ENCODE results near the gene WWC2.
"Not testable (repeated sequence)": the region's sequence is repeated elsewhere in the genome, so short reads cannot be mapped to it uniquely, and the experiment has no call there.

Gene WWC2

DNA sequence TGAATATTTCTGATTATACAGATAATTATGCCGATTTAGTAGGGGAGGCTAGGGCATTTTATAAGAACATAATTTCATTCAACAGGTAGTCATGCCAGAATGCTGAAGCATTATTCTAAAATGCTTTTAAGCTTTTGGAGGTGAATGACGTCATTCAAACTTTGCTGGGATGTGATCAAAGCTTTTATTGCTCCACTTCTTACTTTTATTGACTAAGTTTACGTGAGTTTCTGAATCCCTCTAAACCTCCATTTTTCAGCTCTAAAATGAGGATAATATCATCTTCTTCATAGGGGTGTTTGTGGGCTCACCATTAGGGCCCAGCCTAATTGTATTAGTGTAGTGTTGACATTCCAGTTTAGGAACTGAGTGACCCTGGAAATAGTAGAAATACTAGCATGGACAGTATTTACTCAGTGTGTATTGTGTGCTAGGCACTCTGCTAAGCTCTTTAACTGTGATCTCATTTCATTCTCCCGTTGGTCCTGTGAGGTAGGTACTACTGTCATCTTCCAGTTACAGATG, 3.0 kb downstream of the WWC2 start:
- no peak for DNase-seq

GRCh38 chr4:183105092-183105491, 6.0 kb downstream of the WWC2 start:
- DNase-seq, result no peak

DNA sequence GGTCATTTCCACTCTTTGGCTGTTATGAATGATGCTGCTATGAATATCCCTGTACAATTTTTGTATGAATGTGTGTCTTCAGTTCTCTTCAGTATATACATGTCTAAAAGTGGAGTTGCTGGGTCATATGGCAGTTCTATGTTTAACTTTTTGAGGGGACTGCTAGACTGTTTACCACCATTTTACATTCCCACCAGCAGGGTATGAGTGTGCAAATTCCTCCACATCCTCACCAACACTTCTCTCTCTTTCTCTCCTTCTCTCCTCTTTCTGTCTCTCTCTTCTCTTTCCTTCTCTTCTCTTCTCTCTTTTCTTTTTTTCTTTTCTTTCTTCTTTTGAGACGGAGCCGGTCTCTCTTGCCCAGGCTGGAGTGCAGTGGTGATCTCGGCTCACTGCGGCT, 7.8 kb downstream of the WWC2 start:
- DNase-seq, result no peak

- no peak for DNase-seq
Observed at GRCh38 chr4:183107891-183108459, 8.9 kb downstream of the WWC2 start.

- no peak for DNase-seq
Observed at GRCh38 chr4:183110244-183110643, 11.2 kb downstream of the WWC2 start.

GRCh38 chr4:183111452-183111885, 12.4 kb downstream of the WWC2 start:
- DNase-seq, result no peak

- DNase-seq, result no peak
Observed at GRCh38 chr4:183118141-183118540, 19.1 kb downstream of the WWC2 start.

GRCh38 chr4:183118585-183118984, 19.5 kb downstream of the WWC2 start:
- DNase-seq, result no peak

DNA sequence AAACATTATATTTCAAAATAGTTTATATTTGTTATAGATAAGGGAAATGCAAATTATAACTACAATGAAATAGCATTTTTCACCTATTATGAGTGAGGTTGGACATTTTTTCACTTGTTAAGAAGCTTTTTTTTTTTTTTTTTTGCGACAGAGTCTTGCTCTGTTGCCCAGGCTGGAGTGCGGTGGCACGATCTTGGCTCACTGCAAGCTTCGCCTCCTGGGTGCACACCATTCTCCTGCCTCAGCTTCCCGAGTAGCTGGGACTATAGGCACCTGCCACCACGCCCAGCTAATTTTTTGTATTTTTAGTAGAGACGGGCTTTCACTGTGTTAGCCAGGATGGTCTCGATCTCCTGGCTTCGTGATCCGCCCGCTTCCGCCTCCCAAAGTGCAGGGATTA, 22.6 kb downstream of the WWC2 start:
- DNase-seq, result not testable (repeated sequence)

DNA sequence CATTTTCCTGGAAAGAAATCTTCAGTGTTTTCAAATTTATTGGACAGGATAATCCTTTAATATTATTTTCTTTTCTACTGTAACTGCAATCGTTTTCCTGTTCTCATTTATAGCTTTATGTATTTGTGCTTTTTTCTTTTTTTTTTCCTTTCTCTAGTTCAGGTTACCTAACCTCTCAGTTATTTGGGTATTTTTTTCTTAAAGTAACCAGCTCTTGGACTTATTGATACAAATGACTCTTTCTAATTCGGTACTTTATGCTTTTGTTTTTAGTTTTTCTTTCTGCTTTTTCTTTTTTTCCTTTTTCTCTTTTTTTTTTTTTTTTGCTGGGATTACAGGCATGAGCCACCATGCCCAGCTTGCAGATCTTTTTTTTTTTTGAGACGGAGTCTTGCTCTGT, 25.2 kb downstream of the WWC2 start:
- no peak for DNase-seq

DNA sequence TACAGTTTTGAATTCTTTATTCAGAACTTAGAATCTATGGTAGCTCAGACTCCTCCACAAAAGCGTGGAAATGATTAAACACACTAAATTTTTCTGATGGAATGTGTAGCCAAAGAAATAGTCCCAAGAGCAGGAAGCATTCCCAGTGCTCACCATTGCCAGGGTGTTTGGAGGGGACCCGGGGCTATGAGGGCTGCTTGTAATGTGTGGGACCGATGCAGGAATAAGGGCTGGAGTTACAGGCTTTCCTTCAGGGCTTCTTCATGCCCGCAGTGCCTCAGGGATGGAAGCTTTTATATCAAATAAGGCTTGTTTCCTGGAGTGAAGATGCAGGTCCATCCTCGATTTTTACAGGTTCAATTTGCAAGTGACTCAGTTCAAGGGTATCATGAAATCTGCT, 25.8 kb downstream of the WWC2 start:
- DNase-seq, result no peak

- no peak for DNase-seq
Observed at GRCh38 chr4:183129125-183129524, 30.1 kb downstream of the WWC2 start.

- DNase-seq, result no peak
Observed at GRCh38 chr4:183129675-183130074, 30.6 kb downstream of the WWC2 start.

GRCh38 chr4:183130328-183131155, 31.5 kb downstream of the WWC2 start:
- no peak for DNase-seq

DNA sequence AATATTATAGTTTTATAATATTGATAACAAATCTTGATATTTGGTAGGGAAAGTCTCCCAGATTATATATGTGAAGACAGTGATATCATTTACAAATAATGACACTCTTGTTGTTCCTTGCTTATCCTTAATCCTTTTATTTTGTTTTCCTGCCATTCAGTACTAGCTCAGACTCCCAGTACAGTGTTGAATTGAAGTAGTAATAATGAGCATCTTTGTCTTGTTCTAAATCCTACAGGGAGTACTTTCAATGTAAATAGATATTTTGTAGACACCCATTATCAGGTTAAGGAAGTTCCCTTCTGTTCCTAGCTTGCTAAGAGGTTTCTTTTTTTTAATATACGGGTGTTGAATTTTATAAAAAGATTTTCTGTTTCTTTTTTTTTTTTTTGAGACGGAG, 33.0 kb downstream of the WWC2 start:
- no peak for DNase-seq

- no peak for DNase-seq
Observed at GRCh38 chr4:183132865-183133264, 33.8 kb downstream of the WWC2 start.

DNA sequence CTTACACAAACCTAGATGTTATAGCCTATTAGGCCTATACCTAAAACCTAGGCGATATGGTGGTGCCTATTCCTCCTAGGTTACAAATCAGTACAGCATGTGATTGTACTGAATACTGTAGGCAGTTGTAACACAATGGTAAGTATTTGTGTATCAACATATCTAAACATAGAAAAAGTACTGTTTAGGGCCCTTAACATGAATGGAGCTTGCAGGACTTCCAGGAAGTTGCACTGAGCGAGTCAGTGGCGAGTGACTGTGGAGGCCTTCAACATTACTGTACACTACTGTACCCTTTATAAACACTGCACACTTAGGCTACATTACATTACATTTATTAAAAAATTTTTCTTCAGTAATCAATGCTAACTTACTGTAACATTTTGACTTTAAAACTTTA, 37.8 kb downstream of the WWC2 start:
- DNase-seq, result no peak

GRCh38 chr4:183139058-183139750, 40.1 kb downstream of the WWC2 start:
- no peak for DNase-seq

DNA sequence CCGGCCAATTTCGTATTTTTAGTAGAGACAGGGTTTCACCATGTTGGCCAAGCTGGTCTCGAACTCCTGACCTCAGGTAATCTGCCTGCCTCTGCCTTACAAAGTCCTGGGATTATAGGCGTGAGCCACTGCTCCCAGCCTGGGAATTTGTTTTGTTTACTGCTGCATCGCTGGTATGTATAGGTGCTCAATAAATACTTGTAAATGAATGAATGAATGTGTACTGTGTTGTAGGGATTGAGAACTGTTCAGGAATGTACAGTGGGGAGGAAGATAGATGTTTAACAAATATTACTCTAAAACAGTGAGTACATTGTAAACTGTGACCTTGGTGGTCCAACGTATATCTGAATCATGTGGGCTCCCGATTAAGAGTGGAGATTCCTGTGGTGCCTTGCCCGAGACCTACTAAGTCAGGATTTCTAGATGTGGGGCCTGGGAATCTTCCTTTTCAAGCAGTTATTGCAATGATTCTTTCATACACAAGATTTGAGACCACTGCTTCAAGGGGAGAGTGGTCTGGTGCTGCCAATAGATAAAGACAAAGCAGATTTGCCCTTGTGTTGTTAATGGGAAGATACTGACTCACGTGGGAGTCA, 41.0 kb downstream of the WWC2 start:
- DNase-seq, result no peak

DNA sequence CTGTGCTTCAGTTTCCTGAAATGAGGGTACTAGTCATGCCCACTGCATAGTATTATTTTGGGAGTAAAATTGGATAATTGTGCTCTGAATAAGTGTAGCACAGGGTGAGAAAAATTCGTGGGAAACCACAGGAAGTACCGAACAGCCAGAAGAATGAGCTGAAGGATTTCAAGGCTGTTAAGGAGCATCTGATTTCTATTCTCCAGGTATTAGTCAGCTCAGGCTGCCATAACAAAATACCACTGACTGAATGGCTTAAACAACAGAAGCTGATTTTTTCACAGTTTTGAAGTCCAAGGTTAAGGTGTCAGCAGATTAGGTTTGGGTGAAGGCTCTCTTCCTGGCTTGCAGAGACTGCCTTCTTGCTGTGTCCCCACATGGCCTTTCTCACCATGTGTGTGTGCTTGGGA, 41.9 kb downstream of the WWC2 start:
- DNase-seq, result no peak

DNA sequence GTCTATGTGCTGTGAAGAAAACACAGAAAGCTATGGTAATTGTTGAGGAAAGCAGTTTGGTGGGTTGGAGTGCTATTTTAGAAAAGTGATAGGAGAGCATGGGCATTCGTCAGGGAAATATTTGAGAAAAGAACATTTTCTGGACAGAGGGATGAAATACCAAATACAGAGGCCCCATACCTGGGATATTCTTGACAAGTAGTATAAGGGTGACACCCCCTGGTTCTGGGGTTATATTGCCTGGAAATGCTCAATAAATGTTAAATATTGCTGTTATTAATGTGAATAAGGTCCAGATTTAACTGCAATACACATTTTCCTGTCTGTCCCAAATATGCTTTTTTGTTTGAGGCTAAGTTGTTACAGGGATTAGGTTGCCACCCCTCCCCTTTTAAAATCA, 42.9 kb downstream of the WWC2 start:
- no peak for DNase-seq

DNA sequence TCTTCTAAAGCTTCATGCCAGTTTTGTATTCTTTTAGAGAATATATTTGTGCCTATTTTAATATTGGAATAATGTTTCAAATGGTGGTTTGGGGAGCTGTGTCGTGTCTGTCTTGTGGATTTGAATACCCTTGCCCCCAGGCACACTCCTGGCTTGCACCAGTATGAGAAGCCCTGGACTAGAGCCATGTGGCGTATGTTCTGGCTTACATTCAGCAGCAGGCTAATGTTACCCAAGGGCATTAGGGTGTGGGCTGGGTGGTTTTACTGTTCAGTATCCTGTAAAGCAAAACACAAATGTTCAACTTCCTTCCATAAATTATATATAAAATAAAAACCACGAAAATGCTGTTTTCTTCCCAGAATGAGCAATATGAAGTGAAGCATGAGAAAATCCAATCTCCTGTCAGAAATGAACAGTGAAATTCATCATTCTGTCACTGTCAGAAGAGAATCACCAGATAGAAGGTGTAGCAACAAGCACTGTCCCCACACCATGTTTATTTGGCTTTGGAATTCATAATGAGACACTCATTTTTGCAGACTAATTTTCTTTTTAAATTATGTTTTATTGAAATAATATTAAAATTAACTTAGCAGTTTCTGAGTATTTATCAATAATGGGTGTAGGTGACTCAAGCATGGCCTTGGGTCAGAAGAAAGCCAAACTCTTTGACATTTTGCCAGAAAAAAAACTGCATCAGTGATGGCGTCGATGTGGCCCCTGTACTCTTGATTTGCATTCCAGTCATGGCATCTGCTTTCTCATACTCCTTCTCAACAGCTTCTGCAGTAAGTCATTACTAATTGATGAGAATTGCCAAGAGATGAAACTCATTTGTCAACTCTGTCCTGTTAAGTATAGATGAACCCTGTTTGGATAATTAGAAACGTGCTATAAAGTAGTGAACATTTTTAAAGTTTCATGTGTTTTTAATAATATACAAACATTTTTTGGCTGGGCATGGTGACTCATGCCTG, 43.8 kb downstream of the WWC2 start:
- no peak for DNase-seq
